ENCODE results near the gene CRYBG2.

The CRYBG2 gene

DNA sequence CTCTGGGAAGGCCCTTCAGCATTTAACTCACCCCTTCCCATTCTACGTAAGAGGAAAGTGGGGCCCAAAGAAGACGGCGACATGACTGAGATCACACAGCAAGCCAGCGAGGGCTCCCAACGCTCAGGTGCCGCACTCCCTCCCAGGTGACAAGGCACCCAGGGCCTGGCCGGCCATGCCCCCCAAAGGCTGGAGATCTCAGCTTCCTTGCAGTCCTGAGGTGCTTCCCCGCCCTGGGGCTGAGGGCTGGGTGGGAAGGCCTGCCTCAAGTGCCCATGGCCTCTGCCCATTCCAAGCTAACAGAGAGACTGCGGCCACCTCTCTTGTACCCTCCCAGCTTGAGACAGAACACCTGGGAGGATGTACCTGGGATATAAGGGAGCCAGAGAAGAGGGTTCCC is 1.0 kb upstream of the CRYBG2 start:
- no peak overlapping the region for H3K4me3 ChIP-seq (ENCODE audit: low read depth, low read length)
- no peak for DNase-seq (ENCODE audit: low read depth)
- TF ChIP-seq CTCF (IDR thresholded peaks at IDR 0.05; ENCODE audit: control insufficient read depth, extremely low read depth, insufficient read depth), result no peak

- DNase-seq (ENCODE audit: low read depth), result no peak
- TF ChIP-seq CTCF (IDR thresholded peaks at IDR 0.05; ENCODE audit: control insufficient read depth, extremely low read depth, insufficient read depth), result no peak
- H3K4me3 ChIP-seq (ENCODE audit: low read depth, low read length), result no peak overlapping the region
These were observed 595 bp downstream of the CRYBG2 start for GRCh38 chr1:26353210-26353859.

DNA sequence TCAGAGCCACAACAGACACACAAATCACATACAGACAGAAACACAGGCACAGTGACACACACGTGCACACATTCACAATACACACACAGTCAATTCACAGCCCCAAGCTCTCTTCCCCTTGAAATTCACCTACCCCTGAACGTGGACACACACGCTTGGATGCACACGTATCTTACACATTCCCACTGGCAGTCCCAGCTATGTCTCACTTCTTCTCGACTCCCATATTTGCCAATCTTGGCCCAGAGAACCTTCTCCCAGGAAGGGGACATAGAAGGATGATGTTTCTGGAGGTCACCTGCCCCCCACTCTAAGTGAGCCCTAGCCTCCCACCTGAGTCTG is 1.6 kb downstream of the CRYBG2 start:
- DNase-seq (ENCODE audit: low read depth), result no peak
- no peak for TF ChIP-seq CTCF (IDR thresholded peaks at IDR 0.05; ENCODE audit: control insufficient read depth, extremely low read depth, insufficient read depth)
- H3K4me3 ChIP-seq (ENCODE audit: low read depth, low read length), result no peak overlapping the region

GRCh38 chr1:26351590-26352337 is 2.2 kb downstream of the CRYBG2 start:
- H3K4me3 ChIP-seq (ENCODE audit: low read depth, low read length), result no peak overlapping the region

GRCh38 chr1:26350701-26351589 is 3.0 kb downstream of the CRYBG2 start:
- H3K4me3 ChIP-seq (ENCODE audit: low read depth, low read length), result no peak overlapping the region
- no peak for TF ChIP-seq CTCF (IDR thresholded peaks at IDR 0.05; ENCODE audit: control insufficient read depth, extremely low read depth, insufficient read depth)
- no peak for DNase-seq (ENCODE audit: low read depth)

More at GRCh38 chr1:26351590-26352337, 2.2 kb downstream of the CRYBG2 start:
- no peak for DNase-seq (ENCODE audit: low read depth)
- TF ChIP-seq CTCF (IDR thresholded peaks at IDR 0.05; ENCODE audit: control insufficient read depth, extremely low read depth, insufficient read depth), result no peak

- DNase-seq (ENCODE audit: low read depth), result no peak
- no peak for TF ChIP-seq CTCF (IDR thresholded peaks at IDR 0.05; ENCODE audit: control insufficient read depth, extremely low read depth, insufficient read depth)
- no peak overlapping the region for H3K4me3 ChIP-seq (ENCODE audit: low read depth, low read length)
These were observed 3.6 kb downstream of the CRYBG2 start for GRCh38 chr1:26350343-26350700.

All from LNCaP clone FGC (cell line).